Testis (tissue), 2 donors: ENCODE data around the gene ARHGAP9.

Experiments used
- POLR2A ChIP-seq: fragments of 450-650 bp; IDR thresholded peaks from one replicate; pipeline ENCODE4 v1.6.1; 2017; ENCODE audit warnings: antibody characterized with exemption, mild to moderate bottlenecking, moderate library complexity
- TF ChIP-seq, protein P1 (sequence below), 3 experiments: fragments of 450-650 bp in 2 of 3; fragments of 200-600 bp in 1 of 3; sonication (generic) in 1 of 3; IDR thresholded peaks; one replicate each; pipeline ENCODE4 v1.5.1; 2016 to 2019; ENCODE audit warnings: antibody characterized with exemption in 3 of 3, mild to moderate bottlenecking in 2 of 3, moderate library complexity in 1 of 3

DNA sequence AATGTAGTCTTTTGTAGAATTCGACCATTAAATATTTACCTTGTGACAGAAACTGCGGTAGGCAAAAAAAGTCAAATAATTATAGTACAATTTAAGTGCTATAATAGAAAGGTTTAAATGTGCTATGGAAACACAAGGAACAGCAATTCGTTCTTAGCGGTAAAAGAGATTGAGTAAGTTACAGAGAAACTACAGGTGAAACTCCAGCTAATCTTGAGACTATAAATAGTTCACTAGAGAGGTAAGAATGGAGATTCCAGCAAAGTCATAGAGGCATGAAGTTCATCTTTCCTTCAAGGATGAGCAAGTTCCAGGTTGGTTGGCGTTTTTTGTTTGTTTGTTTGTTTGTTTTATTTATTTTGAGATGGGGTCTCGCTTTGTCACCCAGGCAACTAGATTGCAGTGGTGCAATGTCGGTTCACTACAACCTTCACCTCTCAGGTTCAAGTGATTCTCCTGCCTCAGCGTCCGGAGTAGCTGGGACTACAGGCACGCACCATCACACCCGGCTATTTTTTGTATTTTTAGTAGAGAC, 47.9 kb downstream of the ARHGAP9 start:
- TF ChIP-seq, protein P1, sequence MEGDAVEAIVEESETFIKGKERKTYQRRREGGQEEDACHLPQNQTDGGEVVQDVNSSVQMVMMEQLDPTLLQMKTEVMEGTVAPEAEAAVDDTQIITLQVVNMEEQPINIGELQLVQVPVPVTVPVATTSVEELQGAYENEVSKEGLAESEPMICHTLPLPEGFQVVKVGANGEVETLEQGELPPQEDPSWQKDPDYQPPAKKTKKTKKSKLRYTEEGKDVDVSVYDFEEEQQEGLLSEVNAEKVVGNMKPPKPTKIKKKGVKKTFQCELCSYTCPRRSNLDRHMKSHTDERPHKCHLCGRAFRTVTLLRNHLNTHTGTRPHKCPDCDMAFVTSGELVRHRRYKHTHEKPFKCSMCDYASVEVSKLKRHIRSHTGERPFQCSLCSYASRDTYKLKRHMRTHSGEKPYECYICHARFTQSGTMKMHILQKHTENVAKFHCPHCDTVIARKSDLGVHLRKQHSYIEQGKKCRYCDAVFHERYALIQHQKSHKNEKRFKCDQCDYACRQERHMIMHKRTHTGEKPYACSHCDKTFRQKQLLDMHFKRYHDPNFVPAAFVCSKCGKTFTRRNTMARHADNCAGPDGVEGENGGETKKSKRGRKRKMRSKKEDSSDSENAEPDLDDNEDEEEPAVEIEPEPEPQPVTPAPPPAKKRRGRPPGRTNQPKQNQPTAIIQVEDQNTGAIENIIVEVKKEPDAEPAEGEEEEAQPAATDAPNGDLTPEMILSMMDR (IDR thresholded peaks at IDR 0.05), result no peak
- TF ChIP-seq POLR2A, result no peak
